SK-MEL-5 (cell line): ENCODE measurements around the gene TRAM2. TPM values are rescaled to one million over a fixed set of nuclear protein-coding genes. Genes with fewer than 3 reads are reported as not detected.
"Not testable (repeated sequence)": the region's sequence is repeated elsewhere in the genome, so short reads cannot be mapped to it uniquely, and the experiment has no call there.

Experiments used
- DNase-seq: peaks from one replicate; pipeline ENCODE4 v3.0.0-alpha.2; 2016; ENCODE audit warnings: low read depth, low spot score
- in situ Hi-C: cut with HindIII; loops from 2 replicates; pipeline ENCODE4 v1.10.0; 2016; ENCODE audit warnings: low sequenced_read_pairs, high pct_unique_total_duplicates, low pct_unique_long_range_greater_than_20kb
- total RNA-seq: library from RNA; depleted of rRNA; stranded (reverse); fragments of >200 nt; shearing (Covaris generic); gene quantifications from 2 replicates; pipeline ENCODE4 v1.2.3, GENCODE V29; 2014; rRNA removed

The TRAM2 gene
- total RNA-seq, 1 experiment from 2014 or later, result 11.5 TPM

DNA sequence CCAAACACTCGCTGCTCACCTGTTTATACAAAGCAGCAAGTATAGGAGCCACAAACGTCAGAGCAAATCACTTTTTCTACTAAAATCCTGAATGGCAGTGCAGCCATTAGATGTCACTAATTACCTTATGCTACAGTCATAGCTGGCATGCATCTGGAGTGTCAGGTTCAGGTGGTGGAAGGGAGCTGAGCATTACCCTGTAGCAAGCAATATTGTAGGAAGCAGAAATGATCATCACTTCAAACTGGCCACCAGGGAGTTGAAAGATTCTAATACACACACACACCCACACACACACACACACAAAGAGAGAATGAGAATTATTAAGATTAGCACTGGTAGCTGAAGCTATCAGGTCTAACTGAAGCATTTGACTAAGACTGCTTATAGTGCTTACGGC is 80.9 kb downstream of the TRAM2 start:
- in situ Hi-C loops, result no loop called here
- DNase-seq, result no peak

DNA sequence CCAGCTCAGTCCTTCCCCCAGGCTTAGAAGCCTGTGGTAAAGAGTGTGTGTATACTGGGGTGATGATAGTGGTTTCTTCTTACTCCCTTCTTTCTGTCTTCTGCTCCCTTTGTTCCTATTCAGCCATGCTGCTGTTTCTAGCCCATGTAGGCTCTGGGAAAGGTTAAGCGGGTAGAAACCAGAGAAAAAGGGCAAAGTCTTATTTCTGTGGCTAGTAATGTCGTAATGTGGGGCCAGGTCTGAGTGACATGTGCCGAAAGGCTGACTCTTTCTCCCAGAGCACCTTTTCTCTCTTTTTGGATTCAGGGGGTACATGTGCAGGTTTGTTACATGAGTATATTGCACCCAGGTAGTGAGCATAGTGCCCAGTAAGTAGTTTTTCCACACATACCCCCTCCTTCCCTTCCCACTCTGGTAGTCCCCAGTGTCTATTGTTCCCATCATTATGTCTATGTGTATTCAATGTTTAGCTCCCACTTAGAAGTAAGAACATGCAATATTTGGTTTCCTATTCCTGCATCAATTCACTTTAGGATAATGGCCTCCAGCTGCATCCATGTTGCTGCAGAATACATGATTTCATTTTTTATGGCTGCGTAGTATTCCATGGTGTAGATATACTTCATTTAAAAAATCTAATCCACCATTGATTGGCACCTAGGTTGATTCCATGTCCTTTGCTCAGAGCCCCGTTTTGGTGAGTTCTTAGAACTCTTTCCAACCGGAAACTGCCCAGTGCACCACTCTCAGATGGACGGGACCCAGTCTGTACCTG is 82.4 kb downstream of the TRAM2 start:
- no peak for DNase-seq

GRCh38 chr6:52493669-52494068 is 83.2 kb downstream of the TRAM2 start:
- no peak for DNase-seq
- in situ Hi-C loops, result no loop called here

More for the DNA sequence above, 82.4 kb downstream of the TRAM2 start:
- in situ Hi-C loops, result no loop called here

DNA sequence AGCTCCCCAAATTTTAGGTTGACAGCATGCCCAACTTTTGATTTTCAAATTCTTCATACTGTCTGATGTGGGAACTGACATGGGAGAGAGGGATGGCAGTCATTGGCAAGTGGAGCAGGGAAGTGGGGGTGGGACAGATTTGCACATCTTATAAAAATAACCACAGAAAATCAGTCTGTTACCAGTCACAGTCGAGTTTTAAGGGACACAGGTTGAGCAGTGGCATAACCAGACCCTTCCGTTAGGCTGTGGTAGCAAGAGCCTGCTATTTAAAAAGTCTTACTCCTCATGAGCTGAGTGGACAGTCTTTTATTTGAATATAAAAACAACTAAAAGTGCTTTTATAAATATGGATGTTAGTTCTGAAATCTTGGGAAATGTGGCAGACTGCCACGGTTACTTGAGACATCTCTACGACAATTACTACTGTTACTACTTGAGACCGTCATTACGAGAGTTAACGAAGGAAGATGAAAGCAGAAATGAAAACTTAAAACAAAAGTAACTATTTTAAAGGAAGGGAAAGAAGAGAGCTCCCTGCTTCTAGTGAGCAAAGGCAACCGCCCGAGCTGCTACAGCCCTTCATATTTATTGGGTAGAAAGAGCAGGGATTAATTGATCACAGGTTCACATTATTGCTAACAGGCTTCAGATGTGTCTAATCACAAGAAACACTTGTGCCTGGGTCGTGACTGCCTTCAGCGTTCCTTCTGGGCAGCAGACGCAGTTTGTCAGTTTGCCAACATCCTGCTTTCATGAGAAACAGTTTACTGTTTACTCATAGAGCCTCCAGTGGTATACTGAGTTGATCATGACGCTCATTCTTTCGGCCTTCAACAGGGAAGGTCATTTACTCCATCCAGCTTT is 85.4 kb downstream of the TRAM2 start:
- DNase-seq, result peak; percentile 78
- in situ Hi-C loops, result no loop called here

GRCh38 chr6:52489881-52490280 is 87.0 kb downstream of the TRAM2 start:
- no peak for DNase-seq
- in situ Hi-C loops, result no loop called here

- DNase-seq, result no peak
- in situ Hi-C loops, result no loop called here
Measured at GRCh38 chr6:52483671-52484003, 93.2 kb downstream of the TRAM2 start.

GRCh38 chr6:52482903-52483670 is 93.8 kb downstream of the TRAM2 start:
- in situ Hi-C loops, result no loop called here
- no peak for DNase-seq

DNA sequence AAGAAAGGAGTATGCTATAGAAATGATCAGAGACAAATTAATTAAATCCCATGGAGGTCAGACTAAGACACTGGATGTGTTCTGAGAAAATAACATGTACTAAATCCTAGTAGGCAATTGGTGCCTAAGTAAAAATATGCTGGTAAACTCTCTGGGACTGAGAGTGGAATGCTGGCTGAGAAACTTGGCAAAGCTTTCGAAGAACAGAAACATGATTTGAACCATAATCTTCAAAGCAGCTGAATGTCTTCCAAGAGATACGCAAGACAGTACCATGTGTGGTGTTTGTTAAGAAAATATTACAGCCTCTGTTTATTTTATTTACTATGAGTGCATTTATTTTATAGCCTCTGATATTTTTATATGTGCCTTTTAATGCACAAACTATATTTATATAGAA is 101.6 kb downstream of the TRAM2 start:
- no peak for DNase-seq

DNA sequence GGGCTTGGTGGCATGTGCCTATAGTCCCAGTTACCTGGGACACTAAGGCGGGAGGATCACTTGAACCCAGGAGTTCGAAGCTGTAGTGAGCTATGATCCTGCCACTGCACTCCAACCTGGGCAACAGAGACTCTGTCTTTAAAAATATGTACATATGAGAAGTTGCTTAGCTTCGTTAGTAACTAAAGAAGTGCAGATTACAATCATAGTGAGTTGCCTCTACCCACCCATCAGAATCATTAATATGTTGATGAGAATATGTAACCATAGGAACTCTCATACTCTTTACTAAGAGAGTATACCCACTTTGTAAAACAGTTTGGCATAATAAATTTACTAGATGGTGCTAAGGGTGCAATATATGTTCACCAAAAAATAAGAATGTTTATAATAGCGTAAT is 102.7 kb downstream of the TRAM2 start:
- no peak for DNase-seq
- in situ Hi-C loops, result no loop called here

More for the DNA sequence above, 101.6 kb downstream of the TRAM2 start:
- in situ Hi-C loops, result no loop called here

DNA sequence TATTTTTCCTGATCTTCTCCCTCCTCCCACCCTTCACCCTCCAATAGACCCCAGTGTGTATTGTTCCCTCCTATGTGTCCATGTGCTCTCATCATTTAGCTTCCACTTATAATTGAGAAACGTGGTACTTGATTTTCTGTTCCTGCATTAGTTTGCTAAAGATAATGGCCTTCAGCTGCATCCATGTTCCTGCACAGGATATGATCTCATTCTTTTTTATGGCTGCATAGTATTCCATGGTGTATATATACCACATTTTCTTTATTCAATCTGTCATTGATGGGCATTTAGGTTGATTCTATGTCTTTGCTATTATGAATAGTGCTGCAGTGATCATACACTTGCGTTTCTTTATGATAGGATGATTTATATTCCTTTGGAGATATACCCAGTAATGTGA is 115.7 kb downstream of the TRAM2 start:
- in situ Hi-C loops, DNase-seq: not testable (repeated sequence)

GRCh38 chr6:52457096-52457495 is 119.8 kb downstream of the TRAM2 start:
- in situ Hi-C loops, result no loop called here
- DNase-seq, result no peak

GRCh38 chr6:52454556-52454955 is 122.3 kb downstream of the TRAM2 start:
- no peak for DNase-seq

More at GRCh38 chr6:52454556-52454955, 122.3 kb downstream of the TRAM2 start:
- in situ Hi-C loops, result no loop called here

Other genes starting within 250 kb of the TRAM2 start
- gene PAQR8, start 214.9 kb downstream of the TRAM2 start, total RNA-seq, result 25.7 and 25.8 TPM in 2 replicates
- 14.1 and 23.7 TPM in 2 replicates for gene EFHC1, start 156.7 kb downstream of the TRAM2 start, total RNA-seq
- gene TMEM14A, start 94.1 kb upstream of the TRAM2 start, total RNA-seq, result 58.5 and 61.2 TPM in 2 replicates
- gene GSTA2, start 186.4 kb upstream of the TRAM2 start, total RNA-seq, result 0.32 TPM in 1 of 2 replicates, not detected in the other
- gene GSTA1, start 226.8 kb upstream of the TRAM2 start, total RNA-seq, result not detected in 2 replicates